SK-N-SH (cell line): ENCODE measurements around the gene HMGCL. TPM values are rescaled to one million over a fixed set of nuclear protein-coding genes. Genes with fewer than 3 reads are reported as not detected.

ENCODE experiments used
- CTCF ChIA-PET: fragments of 300-600, 350-600 bp; formaldehyde crosslinking; extraction: SDS; loops from one replicate; lab custom pipeline; 2021; lab: Yijun Ruan, JAX
- POLR2A ChIA-PET: fragments of 350-600 bp; sonication (Branson Sonifier 250); formaldehyde crosslinking; extraction: SDS; loops from one replicate; lab custom pipeline; 2020; ENCODE audit warnings: antibody characterized with exemption, inconsistent platforms; lab: Yijun Ruan, JAX
- DNase-seq: peaks from one replicate; pipeline ENCODE4 v3.0.0; 2012
- H2AFZ ChIP-seq: fragments of 200-600 bp; sonication (generic); 2 replicates; pipeline ENCODE4 v1.8.1; 2016; ENCODE audit warnings: antibody characterized with exemption, mild to moderate bottlenecking, low read depth
- H3F3A ChIP-seq: fragments of 200-600 bp; sonication (generic); replicated peaks from 2 replicates; pipeline ENCODE3; 2016; ENCODE audit warnings: antibody characterized with exemption, mild to moderate bottlenecking; ENCODE audit not compliant: insufficient read depth
- H3K27ac ChIP-seq, 2 experiments: fragments of 200-500 bp in 1 of 2; fragments of 200-600 bp in 1 of 2; sonication (Bioruptor generic) in 1 of 2; sonication (generic), shearing (Covaris generic) in 1 of 2; 2 replicates each; pipeline versions ENCODE4 v1.5.1 to v1.6.1; 2014 to 2016; ENCODE audit warnings: low read depth in 2 of 2, inconsistent platforms in 1 of 2, low read length in 1 of 2, mild to moderate bottlenecking in 1 of 2, mixed read lengths in 1 of 2
- H3K27me3 ChIP-seq: fragments of 200-600 bp; sonication (generic), shearing (Covaris generic); 2 replicates; pipeline ENCODE4 v1.6.1; 2016; ENCODE audit warnings: mixed run types; ENCODE audit not compliant: insufficient read depth
- H3K36me3 ChIP-seq, 2 experiments: fragments of 200-500 bp in 1 of 2; fragments of 200-600 bp in 1 of 2; sonication (Bioruptor generic) in 1 of 2; sonication (generic) in 1 of 2; replicated peaks in 1 of 2; 2 replicates each; pipeline versions ENCODE3 to v1.5.1; 2014 to 2016; ENCODE audit warnings: low read length in 1 of 2, mild to moderate bottlenecking in 1 of 2; ENCODE audit not compliant: insufficient read depth in 2 of 2, control insufficient read depth in 1 of 2
- H3K4me1 ChIP-seq, 2 experiments: fragments of 200-500 bp in 1 of 2; fragments of 200-600 bp in 1 of 2; sonication (Bioruptor generic) in 1 of 2; sonication (generic), shearing (Covaris generic) in 1 of 2; 2 replicates each; pipeline versions ENCODE4 v1.5.1 to v1.6.1; 2014 to 2016; ENCODE audit warnings: low read depth in 1 of 2, low read length in 1 of 2, mixed run types in 1 of 2; ENCODE audit not compliant: insufficient read depth in 2 of 2, control insufficient read depth in 1 of 2
- H3K4me2 ChIP-seq: fragments of 200-600 bp; sonication (generic), shearing (Covaris generic); 2 replicates; pipeline ENCODE4 v1.6.1; 2017; ENCODE audit warnings: mixed run types
- H3K4me3 ChIP-seq, 2 experiments: fragments of 200-500 bp in 1 of 2; fragments of 200-600 bp in 1 of 2; sonication (Bioruptor generic) in 1 of 2; sonication (generic), shearing (Covaris generic) in 1 of 2; 2 replicates each; pipeline versions ENCODE4 v1.5.1 to v1.8.1; 2014 to 2016; ENCODE audit warnings: low read depth in 2 of 2, inconsistent platforms in 1 of 2, low read length in 1 of 2, mild to moderate bottlenecking in 1 of 2, mixed read lengths in 1 of 2, moderate library complexity in 1 of 2
- H3K79me2 ChIP-seq: fragments of 200-600 bp; sonication (generic); 2 replicates; pipeline ENCODE4 v1.8.1; 2017; ENCODE audit warnings: mild to moderate bottlenecking; ENCODE audit not compliant: insufficient read depth
- H3K9ac ChIP-seq: fragments of 200-600 bp; sonication (generic); 2 replicates; pipeline ENCODE4 v1.6.1; 2017; ENCODE audit warnings: mixed run types
- H3K9me2 ChIP-seq: fragments of 200-600 bp; sonication (generic); 2 replicates; pipeline ENCODE4 v1.6.1; 2017; ENCODE audit warnings: mixed run types
- H3K9me3 ChIP-seq: fragments of 200-600 bp; sonication (generic); 2 replicates; pipeline ENCODE4 v1.6.1; 2017; ENCODE audit warnings: mixed run types, mild to moderate bottlenecking, moderate library complexity
- H4K20me1 ChIP-seq: fragments of 200-600 bp; sonication (generic); 2 replicates; pipeline ENCODE4 v1.6.1; 2017; ENCODE audit warnings: mild to moderate bottlenecking, mixed run types; ENCODE audit not compliant: insufficient read depth
- ELF1 ChIP-seq: IDR thresholded peaks from 2 replicates; pipeline ENCODE4 v1.4.0; 2012
- EP300 ChIP-seq, 2 experiments: IDR thresholded peaks; 2 replicates each; pipeline versions ENCODE4 v1.4.0 to v1.6.1; 2012; ENCODE audit warnings: borderline replicate concordance in 1 of 2, low read depth in 1 of 2, low read length in 1 of 2
- FOSL2 ChIP-seq: IDR thresholded peaks from 2 replicates; pipeline ENCODE4 v1.4.0; 2012; ENCODE audit warnings: low read depth, mild to moderate bottlenecking, moderate library complexity, borderline replicate concordance
- FOXM1 ChIP-seq: IDR thresholded peaks from 2 replicates; pipeline ENCODE4 v1.4.0; 2012; ENCODE audit warnings: low read depth, mild to moderate bottlenecking
- MAX ChIP-seq: IDR thresholded peaks from 2 replicates; pipeline ENCODE4 v1.4.0; 2012; ENCODE audit warnings: low read depth
- NFIC ChIP-seq: IDR thresholded peaks from 2 replicates; pipeline ENCODE4 v1.4.0; 2012; ENCODE audit warnings: borderline replicate concordance
- PBX3 ChIP-seq: IDR thresholded peaks from 2 replicates; pipeline ENCODE4; 2012
- POLR2AphosphoS5 ChIP-seq: IDR thresholded peaks from 2 replicates; pipeline ENCODE4 v1.6.1; 2012; ENCODE audit warnings: low read depth, low read length
- RAD21 ChIP-seq: IDR thresholded peaks from 2 replicates; pipeline ENCODE4 v1.6.1; 2012; ENCODE audit warnings: mild to moderate bottlenecking, low read length
- REST ChIP-seq: IDR thresholded peaks from 2 replicates; pipeline ENCODE4 v1.6.1; 2012; ENCODE audit warnings: mild to moderate bottlenecking, low read depth, low read length, moderate library complexity
- USF1 ChIP-seq: IDR thresholded peaks from 2 replicates; pipeline ENCODE4 v1.4.0; 2012; ENCODE audit warnings: low read depth, borderline replicate concordance
- USF2 ChIP-seq: fragments of 150-350 bp; IDR thresholded peaks from 2 replicates; pipeline ENCODE4 v1.6.1; 2017; ENCODE audit warnings: antibody characterized with exemption, low read length, low read depth, borderline replicate concordance
- YY1 ChIP-seq: IDR thresholded peaks from 2 replicates; pipeline ENCODE4 v1.4.0; 2012; ENCODE audit warnings: low read depth, mild to moderate bottlenecking
- ZBTB33 ChIP-seq: IDR thresholded peaks from 2 replicates; pipeline ENCODE4 v1.4.0; 2012; ENCODE audit warnings: low read depth, borderline replicate concordance
- WGBS: methylation state at CpG from one replicate; pipeline ENCODE4 v1.1.6; 2017; ENCODE audit warnings: low lambda C conversion rate; 5-methylcytosine and 5-hydroxymethylcytosine counted together
- polyA plus RNA-seq, 3 experiments: library from polyadenylated mRNA; depleted of rRNA; stranded (reverse); fragments of >200 nt; gene quantifications; 2 replicates each; pipeline ENCODE4 v1.2.3, GENCODE V29; 2012

Gene HMGCL
- polyA plus RNA-seq, 1 of the 3 experiments (the other 2 are of a cell fraction) = 28.2 TPM

- Histone ChIP-seq H2AFZ (peak overlapping the region; percentile 75; the same call in 1 of the 2 replicates), H3K9ac (no peak overlapping the region), H3K4me2 (peak overlapping the region; percentile 99), H3K4me3 (peak overlapping the region; percentile 75 to 87), H3K4me1 (peaks cover 0 to 8% of the 10 kb centered on the region in 2 experiments; a peak in 1 of 4 replicates), H3K36me3 (peaks cover 3 to 5% of the 10 kb centered on the region in 2 experiments), H3K27me3 (no peaks in the 10 kb centered on the region; the same call in 1 of the 2 replicates), H3K79me2 (no peaks in the 10 kb centered on the region), H4K20me1 (no peaks in the 10 kb centered on the region), H3K9me2 (no peaks in the 10 kb centered on the region), H3K9me3 (no peaks in the 10 kb centered on the region), H3F3A (no peaks in the 10 kb centered on the region), H3K27ac (no peak overlapping the region)
- peak; percentile 42 for DNase-seq
- ChIA-PET POLR2A (no interaction called here), CTCF (interaction anchor here (0.7 to 4.6 kb wide), 13 partner anchors 11 to 103 kb away, joined by 3 to 31 read pairs (median 4); partner anchors contain the start of gene HMGCL)
- TF ChIP-seq ZBTB33 = no peak
- TF ChIP-seq RAD21 = no peak
- no peak for TF ChIP-seq NFIC
- TF ChIP-seq USF2 = no peak
- TF ChIP-seq FOSL2 = no peak
- no peak for TF ChIP-seq YY1
- no peak for TF ChIP-seq ELF1
- no peak for TF ChIP-seq PBX3
- no peak for TF ChIP-seq MAX
- no peak for TF ChIP-seq USF1
- no peak for TF ChIP-seq EP300 (IDR thresholded peaks at IDR 0.05; ENCODE audit: borderline replicate concordance in 1 of 2, low read depth in 1 of 2, low read length in 1 of 2)
- TF ChIP-seq FOXM1 = no peak
- TF ChIP-seq REST = no peak
- TF ChIP-seq POLR2AphosphoS5 = no peak
- 19% methylated on average over 17 of the region's 20 CpGs for WGBS
Observed at GRCh38 chr1:23868557-23869016, 43.4 kb upstream of the HMGCL start.
